Cortex of kidney (tissue), 1 donor: ENCODE data around the gene AKT2.

ENCODE experiments used
- DNase-seq: peaks from one replicate; lab custom pipeline; 2025; lab: John Stamatoyannopoulos, UW

AKT2 gene

DNA sequence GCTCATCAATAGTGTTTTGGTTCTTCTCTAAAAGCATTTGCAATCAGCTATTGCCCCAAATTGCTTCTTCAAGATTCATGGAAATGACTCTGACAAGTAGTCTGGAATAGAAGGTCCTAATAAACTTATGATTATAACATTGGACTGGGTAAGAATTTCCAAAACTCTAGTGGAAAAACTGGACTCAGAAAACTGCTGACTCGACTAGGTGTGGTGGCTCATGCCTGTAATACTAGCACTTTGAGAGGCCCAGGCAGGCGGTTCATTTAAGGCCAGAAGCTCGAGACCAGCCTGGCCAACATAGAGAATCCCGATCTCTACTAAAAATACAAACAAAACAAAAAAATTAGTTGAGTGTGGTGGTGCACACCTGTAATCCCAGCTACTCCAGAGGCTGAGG, 15.5 kb upstream of the AKT2 start:
- no peak for DNase-seq

DNA sequence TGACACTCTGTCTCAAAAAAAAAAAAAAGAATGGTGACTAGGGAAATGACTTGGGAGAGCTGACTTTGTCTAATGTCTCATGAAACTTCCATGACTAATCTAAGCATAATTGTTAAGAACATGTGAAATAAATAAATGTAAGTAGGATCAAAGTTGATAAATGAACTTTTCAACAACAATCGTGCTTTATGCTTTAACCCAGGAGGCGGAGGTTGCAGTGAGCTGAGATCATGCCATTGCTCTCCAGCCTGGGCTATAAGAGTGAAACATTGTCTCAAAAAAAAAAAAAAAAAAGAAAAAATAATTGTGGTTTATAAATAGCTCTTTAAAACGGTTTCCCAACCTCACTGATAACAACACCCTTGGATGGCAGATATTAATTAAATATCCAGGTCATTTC, 12.9 kb upstream of the AKT2 start:
- no peak for DNase-seq

DNA sequence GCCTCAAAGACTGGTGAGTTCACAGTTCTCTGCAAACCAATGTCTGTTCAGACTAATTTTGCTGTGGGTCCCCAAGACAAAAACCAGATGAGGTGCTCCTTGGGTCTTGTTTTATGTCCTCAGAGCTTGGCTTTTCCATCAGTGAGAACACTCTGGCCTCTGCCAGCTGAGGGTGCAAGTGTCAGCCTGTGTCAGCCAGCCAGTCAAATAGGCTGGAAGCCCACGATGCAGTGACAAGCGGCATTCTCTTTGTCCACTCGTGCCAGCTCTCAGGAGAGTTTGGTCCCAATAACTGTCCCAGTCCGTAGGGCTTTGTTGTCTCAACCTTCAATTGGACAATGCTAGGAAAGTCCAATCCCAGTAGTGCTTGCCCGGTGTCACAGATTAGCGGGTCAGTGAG, 9.4 kb upstream of the AKT2 start:
- DNase-seq: no peak

DNA sequence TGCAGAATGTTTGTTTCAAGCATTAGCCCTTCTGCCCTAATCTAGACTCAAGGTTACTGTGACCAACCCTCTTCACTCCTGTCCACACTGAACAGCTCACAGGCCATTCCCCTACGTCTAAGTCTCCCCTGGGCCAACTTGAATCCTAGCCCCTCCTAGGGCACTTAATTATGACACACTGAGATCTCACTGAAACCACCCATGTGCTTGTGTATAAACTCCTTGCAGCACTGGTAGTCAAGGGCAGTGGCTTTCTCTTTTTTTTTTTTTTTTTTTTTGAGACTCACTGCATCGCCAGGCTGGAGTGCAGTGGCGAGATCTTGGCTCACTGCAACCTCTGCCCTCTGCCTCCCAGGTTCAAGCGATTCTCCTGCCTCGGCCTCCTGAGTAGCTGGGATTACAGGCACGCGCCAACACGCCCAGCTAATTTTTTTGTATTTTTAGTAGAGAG, 1.9 kb upstream of the AKT2 start:
- no peak for DNase-seq

DNA sequence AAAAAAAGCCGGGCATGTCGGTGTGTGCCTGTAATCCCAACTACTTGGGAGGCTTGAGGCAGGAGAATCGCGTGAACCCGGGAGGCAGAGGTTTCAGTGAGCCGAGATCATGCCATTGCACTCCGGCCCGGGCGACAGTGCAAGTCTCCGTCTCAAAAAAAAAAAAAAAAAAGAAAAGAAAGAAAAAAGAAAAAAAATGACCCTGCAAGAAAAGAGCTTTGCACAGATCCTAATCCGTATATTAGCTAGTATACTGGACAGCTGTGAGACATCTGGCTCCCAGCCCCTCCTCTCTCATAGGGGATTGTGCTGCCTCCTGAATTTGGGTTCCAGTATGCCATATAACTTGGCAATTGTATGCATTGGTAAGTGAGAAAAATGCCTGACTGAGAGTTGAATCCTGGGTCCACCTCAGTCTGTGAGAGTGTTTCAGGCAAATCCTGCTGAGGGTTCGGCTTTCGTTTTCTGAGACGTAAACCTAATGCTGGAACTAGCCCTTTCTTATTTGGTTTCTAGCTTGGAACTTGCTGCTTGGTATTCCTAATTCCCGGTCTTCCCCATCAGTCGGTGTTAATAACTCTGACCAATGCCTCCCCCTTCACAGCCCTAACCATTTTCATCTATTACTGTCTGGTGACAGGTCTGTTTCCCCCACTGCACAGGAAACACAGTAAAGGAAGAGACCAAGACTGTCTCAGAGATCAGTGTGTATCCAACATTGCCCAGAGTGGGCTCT, 1.3 kb upstream of the AKT2 start:
- no peak for DNase-seq

DNA sequence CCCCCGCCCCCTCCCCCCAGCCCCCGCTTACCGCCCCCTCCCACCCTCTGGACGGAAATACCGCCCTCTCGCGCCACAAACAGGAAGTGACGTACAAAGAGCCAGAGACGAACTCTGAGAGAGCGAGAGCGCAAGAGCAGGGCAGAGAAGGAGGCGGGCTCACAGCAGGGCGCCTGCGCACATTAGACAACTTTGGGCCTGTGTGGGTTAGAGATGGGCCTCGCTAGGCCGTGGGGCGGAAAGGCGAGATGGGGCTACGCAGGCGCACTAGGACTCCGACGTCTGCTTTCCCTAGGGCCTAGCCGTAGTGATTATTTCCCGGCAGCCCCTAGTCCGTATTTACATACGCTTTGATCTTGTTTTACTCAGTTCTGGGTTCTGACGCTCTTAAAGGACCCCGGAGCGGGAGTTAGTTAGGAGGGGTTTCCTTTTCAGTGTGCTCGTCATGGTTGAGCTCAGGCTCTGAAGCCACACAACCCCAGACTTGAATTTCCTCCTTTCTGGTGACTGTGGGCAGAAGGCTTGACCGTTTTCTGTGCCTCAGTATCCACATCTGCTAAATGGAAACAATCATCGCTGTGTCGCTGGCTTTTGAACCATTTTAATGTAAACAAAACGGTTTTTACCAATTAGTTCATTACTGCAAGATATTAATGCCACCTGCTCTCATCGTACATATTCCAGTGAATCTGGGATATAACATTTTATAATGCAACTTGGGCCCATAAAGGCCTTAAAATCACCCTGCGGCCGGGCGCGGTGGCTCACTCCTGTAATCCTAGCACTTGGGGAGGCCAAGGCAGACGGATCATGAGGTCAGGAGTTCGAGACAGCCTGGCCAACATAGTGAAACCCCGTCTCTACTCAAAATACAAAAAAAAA, 449 bp upstream of the AKT2 start:
- no peak for DNase-seq

DNA sequence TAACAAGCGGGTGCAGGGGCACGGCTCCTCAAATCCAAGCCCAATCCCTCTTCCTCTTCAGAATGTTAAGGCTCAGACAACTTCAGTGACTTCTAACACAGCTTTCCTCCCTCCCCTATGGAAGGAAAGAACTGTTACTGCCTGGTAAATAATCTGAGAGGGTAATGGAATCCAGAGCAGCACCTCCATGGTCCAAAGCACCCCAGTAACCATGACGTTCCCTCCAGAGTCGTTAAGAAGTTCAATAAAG, 969 bp downstream of the AKT2 start:
- DNase-seq: no peak

DNA sequence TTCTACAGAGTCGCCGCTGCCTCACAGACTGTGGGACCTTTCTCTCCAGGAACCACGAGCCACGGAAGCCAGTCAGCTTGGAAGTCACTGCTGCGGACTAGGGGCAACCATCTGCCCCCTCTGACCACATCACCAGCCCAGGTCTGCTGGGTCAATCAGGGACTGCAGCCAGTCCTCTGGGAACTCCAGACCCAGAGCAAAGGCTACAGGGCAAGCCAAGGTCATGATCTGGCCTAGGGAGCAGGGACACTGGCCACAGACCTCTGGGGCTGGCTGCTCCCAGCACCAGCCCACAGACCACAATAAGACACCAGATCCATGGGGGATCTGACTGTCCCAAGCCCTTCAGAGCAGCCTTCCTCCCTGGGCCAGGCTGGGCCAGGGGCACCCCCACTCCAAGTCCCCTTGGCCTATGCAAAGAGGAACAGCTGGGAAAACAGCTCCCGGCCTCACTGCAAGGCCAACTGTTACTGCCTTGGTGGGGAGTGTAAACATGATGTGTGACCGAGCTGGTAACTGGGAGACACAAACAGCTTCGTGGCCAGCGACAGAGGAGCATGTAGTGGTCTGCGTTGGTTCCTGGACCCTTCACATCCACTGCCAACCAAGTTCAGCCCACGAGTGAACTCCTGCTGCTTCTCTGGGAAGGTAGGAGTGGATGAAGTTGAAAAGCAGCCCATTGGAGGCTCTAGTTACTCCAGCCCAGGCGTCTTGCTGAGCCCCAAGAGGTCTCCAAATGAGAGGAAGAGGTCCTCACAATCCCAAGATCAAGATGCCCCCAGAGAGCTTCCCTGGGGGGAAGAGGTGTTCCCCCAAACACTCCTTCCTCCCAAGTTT, 1.5 kb downstream of the AKT2 start:
- DNase-seq: no peak

DNA sequence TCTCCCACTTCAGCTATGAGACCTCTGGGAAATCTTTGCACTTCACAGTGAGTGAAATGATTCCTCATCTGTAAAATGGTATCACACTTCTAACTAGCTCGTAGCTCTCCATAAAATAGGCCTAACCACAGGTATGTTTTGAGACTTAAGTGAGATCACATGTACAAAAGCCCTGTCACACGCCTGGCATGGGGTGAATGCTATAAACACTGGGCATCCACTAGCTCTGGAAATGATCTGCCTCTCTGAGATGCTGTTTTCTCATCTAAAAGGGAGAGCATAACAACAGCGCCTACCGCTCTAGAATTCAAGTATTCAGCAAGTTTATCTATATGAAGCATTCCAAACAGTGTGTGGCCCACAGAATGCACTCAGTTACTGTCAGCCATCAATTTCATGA, 2.2 kb downstream of the AKT2 start:
- no peak for DNase-seq

DNA sequence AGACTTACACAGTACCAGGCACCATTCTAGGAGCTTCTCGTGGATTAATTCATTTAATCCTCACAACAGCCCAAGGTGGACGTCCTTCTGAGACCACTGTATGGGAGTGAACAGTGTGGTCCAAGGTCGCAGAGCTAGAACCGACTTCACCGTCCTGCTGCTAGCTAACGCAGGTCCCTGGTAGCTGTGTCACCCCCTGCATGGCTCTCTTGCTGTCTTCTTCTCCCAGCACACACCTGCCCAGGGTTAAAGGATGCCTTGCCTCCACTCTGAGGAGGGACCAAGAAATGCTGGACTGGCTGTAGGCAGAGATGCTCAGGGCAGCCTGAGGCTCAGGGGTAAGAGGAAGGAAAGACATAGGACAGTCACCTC, 3.0 kb downstream of the AKT2 start:
- DNase-seq: no peak

DNA sequence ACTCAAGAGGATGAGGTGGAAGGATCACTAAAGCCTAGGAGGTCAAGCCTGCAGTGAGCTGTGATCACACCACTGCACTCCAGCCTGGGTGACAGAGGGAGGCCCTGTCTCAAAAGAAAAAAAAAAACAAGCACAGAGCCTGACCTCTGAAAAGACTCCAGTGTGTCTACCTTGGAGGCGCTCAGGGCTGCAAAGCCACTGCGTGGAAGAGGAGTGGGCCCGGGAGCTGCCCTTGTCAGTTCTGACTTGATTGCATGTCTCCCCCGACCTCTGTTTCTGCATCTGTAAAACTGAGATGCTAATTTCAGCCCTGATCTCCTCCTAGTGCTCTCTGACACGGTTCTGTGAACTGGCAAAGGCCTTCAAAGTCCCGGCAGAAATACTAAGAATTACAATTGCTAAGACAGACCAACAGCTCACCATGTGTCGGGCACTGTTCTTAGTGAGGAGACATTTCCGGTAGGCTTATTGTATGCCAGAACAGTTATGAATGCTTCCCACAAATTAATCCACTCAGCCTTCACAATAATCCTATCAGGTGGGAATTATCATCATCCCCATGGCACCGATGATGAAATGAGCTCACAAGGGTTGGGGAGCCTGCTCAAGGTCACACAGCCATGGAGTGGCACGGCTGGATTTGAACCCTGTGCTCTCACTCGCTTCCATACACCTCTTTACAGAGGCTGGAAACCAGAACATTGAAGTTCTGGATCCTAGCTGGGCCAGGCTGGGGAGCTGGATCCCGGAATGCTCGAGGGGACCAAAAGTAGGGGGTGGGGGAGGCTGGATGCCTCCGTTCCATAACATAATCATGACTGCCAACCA, 3.5 kb downstream of the AKT2 start:
- DNase-seq: no peak

DNA sequence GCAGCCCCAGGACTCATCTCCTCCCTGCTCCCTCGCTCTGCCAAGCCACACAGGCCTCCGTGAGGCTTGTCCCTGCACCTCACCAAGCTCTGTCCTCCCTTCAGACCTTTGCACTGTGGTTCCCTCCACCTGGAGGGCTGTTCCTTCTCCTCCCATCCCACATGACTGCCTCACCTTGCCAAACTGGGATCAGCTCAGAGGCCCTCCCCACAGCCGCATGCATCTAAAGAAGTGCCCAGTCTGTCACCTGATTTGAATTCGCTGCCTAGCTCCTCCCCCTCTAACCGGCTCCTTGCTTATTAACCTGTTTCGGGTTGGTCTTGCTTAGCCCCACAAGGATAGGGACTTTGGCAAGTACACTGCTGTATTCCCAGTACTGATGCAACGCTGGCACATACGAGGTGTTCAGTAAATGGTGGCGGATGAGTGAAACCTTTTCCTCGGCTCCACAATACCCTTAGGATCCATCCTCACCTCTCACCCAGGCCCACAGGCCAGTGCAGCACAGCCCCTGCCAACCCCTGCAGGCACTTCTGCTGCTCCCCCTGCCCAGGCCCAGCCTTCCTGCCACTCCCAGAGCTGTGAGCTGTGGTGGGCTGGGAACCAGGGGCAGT, 4.4 kb downstream of the AKT2 start:
- DNase-seq: no peak

DNA sequence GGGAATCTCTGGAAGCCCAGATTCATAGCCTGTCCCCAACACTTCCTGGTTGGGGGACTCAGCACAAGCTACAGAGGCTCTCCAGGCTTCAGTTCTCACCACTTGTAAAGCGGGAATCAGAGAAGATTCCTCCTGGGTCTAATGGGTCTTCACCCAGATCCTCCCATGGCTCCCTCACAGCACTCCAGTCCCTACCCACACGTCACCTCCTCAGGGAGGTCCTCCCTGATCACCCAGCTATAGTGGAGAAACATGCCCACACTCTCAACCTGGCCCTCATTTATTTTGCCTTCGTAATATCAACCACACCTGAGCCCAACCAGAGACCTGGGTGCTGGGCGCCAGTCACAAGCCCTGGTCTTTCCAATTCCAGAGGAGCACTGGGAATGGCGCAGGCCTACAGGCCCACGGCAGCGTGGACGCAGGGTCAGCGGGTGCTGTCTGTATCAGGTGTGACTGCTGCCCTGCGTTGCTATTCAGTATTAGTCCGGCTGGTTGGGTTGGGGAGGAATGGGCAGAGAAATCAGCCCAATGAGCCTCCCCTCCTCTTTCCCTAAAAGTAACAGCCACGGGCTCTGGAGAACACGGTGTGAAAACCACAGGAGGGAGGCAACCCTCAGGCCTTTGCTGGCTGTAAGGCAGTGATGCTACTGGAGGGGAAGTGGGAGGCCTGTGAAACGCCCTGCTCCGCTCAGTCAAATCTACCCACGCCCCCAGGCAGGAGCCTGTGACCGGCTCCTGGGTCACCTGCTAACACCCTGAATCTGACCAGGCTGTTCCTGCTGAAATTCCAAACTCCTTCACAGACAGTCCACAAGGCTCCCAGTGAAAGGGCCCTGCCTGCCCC, 5.2 kb downstream of the AKT2 start:
- DNase-seq: no peak

DNA sequence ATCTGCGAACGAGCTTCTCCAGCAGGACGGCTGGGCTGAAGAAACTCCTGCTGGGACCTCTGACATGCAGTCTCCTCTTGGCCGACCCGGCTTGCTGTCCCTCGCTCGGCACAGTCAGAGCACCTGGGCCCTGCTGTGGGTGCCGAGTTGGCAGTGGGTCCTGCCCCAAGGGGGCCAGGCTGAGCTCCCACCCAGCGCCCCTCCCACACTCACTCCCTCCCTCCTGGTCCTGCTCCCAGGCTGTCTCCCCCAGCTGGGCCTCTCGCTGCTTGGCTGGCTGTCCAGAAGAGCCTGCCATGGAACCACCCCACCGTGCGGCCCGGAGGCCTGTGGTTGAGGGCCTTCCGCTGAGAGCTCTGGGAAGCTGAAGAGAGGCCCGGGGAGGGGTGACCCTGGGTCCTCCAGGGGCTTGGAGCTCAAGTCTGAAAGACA, 6.0 kb downstream of the AKT2 start:
- no peak for DNase-seq

DNA sequence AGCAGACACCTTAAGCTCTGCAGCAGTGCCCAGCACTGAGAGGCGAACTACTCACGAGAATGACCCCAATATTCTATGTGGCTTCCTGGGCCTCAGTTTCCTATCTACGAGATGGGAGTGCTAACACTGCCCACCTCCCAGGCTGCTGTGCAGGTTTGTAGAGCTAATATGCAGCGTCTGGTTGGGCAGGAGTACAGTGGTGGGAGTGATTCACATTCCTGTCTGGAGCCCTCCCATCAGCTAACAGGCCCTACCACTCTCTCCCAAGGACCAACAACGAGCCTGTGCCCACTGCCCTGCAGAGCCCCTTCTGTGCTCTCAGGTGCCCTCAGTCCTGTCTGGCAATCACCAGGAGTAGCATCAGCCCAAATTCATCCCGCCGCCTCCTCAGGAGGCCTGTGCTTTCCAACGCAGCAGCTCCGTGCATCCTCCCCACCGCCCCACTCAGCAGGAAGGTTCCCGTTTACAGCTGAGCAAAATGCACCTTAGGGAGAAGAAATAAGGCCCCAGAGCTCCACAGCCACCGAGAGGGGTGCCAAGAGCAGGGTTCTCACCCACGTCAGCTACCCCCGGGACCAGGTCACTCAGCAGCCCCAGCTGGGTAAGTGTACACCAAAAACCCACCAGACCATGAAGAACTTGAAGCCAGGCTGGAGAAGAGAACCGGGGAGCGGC, 6.6 kb downstream of the AKT2 start:
- DNase-seq: no peak

DNA sequence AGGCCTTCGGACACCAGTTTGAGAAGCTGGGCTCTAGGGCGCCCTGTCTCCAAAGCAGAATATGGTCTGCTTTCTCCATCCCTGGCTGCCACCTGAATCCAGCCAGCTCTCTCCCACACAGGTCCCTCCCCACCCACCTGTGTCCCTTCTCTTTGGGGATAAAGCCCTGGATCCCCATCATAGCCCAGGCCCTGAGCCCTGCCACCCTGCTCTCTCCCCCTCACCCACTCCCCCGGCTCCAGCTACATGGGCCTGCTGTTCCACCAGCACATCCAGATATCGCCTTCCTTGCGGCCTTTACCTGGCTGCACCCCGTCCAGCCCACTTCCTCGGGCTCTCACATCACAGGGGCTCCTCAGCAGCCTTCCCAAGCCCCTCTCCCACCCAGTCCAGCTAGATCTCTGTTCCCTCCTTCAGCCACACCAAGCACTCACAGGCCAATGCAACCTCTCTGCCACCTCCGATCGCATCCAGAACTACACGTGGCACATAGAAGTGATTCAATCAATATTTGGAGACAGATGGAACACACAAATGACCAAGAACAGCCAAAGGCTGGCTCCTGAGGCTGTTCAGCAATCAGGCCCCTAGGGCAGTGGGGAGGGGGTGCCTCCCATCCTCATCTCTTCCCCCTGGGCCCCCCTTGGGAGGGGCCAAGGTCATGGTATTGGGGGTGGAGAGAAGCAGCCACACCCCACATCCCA, 7.6 kb downstream of the AKT2 start:
- DNase-seq: no peak

DNA sequence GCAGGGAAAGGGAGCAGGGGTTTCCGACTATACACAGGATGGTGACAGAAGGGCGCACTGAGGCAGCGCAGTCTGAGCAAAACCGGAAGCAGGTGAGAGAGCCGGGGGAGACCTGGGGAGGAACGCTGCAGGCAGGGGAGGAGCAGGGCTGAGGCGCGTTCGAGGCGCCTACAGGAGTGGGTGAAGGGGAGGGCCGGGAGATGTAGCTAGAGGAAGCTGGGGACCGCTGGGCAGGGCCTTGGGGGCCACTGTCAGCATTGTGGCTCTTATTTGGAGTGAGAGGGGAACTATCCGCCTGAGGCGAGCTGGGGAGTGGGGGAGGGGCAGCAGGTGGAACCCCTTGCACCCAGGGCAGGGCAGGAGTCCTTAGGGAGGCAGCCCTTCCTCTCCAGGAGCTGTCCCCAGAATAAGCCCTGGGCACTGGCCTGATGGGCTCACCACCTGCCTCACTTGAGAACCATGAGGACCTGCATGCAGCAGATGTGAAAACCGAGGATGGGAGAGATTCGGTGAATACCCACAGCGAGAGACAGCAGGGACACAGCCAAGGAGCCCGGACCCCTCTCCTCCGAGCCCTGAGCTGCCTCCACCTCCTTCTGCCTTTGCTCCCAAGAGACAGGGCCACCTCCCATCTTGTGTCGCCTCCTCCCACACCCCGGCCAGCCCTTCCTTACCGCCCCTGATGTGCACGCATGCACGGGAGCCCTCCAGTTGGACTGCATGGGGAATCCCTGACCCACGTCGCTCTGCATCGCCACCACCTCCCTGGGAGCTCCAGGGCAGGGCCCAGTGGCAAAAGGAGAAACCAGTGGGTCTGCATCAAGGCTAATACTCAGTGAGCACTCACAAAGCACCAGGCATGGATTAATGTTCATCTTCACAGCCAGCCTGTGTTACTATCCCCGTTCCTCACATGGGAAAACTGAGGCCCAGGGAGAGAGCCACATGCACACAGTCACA, 10.3 kb downstream of the AKT2 start:
- DNase-seq: no peak
